GM19455 (cell line): Measurements from ENCODE around the gene MSS51.

Source experiments
- ATAC-seq: cut with Tn5 transposase; IDR thresholded peaks from one replicate; pipeline ENCODE4 v1.9.1; 2021; ENCODE audit not compliant: unreplicated experiment

MSS51 gene

DNA sequence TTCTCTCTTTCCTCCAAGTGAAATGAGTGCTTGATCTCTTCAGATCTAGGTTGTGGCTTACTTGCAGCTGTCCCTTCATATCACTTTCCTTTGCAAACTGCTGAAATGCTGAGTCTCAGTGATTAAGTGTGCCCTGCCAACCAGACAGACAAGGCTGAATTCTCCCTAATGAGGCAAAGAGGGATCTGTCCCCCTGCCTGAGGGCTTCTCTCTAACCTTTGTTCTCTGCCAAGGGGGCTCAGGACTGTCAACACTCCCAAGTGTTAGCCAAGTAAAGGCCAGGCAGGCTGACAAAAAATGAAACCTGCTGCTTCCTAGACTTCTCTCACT is at the start of gene MSS51:
Gene MSS51 (minus strand): TSS at position 24 of the 330 bp plus-strand sequence. CDS start 5,277 bp downstream, outside the sequence.
- no peak for ATAC-seq

- no peak for ATAC-seq
Observed at GRCh38 chr10:73480158-73480557, 46.8 kb upstream of the MSS51 start.

- ATAC-seq: no peak
Observed at GRCh38 chr10:73478636-73479035, 45.3 kb upstream of the MSS51 start.

- ATAC-seq: no peak
Observed at GRCh38 chr10:73471226-73471625, 37.9 kb upstream of the MSS51 start.

GRCh38 chr10:73469579-73469978 is 36.2 kb upstream of the MSS51 start:
- no peak for ATAC-seq

- ATAC-seq: no peak
Observed at GRCh38 chr10:73467206-73467605, 33.8 kb upstream of the MSS51 start.

GRCh38 chr10:73465978-73466726 is 32.8 kb upstream of the MSS51 start:
- ATAC-seq: no peak

GRCh38 chr10:73460897-73461296 is 27.5 kb upstream of the MSS51 start:
- no peak for ATAC-seq

- ATAC-seq: no peak
Observed at GRCh38 chr10:73459683-73460314, 26.4 kb upstream of the MSS51 start.

DNA sequence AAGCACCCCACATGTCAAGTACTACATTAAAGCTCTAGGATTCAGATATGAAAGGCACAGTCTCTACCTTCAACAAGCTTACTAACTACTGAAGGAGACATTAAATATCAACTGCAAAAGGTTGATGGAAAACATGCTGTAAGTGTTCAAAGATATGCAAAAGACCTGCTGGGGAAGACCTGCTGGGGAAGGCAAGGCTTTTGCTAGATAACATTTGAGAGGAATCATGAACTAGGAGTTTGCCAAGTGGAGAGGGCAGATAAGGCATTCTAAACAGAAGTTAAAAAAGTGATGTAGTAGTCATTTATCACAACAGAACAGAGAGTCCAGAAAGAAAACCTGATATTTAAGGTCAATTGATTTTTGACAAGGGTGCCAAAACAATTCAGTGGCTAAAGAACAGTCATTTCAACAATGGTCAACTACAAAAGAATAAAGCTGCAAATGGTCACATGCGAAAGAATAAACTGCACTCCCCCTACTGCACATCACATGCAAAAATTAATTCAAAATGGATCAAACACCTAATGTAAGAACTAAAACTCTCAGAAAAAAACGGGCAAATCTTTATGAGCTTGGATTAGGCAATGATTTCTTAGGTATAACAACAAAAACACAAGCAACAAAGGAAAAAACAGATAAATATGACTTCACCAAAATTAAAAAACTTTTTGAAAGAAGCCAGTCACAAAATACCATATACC is 23.0 kb upstream of the MSS51 start:
- no peak for ATAC-seq

GRCh38 chr10:73449113-73449512 is 15.8 kb upstream of the MSS51 start:
- no peak for ATAC-seq

DNA sequence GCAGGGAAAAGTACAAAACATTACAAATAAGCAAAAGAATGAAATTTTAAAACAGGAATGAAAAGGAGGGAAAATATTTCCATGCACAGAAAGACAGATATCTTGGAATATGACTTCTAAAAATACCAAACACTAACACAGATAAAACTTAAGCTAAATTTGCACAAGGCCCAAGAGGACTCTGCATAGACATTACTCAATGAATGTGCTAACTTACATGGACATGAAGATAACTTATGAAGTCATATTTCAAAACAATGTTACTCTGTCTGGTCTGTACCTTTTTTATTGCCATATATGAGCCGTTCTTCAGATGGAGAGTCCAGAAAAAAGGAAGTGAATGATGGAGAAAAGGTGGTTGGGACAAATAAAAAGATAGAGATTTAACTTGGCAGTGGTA is 15.0 kb upstream of the MSS51 start:
- no peak for ATAC-seq

GRCh38 chr10:73446926-73447325 is 13.6 kb upstream of the MSS51 start:
- ATAC-seq: no peak

- ATAC-seq: no peak
Observed at GRCh38 chr10:73444457-73444856, 11.1 kb upstream of the MSS51 start.

DNA sequence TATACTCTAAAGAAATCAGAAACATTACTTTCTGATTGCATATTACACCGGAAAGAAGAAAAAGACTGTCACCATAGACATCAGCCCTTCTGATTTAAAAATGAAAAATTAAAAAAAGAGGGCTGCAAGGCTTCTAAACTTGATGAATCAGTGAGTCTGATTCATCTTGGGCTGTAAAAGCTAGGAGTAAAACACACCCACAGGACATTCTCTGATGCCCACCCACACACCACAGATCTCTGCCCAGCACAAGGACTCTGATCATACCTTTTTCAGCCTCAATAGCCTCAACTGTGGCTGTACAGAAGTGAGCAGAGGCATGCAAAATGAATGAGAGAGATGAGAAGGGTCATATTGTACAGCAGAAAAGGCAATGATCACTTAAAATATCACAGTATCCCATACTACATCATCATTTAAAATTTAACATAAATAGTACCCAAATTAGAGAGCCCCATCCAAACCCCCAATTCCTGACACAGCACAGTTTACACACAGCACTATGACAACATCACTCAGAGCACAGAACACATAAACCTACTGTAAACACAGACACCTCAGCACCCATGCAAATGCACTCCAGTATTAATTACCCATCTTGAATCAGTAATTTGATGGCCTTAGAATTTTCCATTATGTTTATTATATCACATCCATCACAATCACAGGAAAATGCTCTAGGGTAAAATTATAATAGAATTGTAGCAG is 6.4 kb upstream of the MSS51 start:
- ATAC-seq: no peak

DNA sequence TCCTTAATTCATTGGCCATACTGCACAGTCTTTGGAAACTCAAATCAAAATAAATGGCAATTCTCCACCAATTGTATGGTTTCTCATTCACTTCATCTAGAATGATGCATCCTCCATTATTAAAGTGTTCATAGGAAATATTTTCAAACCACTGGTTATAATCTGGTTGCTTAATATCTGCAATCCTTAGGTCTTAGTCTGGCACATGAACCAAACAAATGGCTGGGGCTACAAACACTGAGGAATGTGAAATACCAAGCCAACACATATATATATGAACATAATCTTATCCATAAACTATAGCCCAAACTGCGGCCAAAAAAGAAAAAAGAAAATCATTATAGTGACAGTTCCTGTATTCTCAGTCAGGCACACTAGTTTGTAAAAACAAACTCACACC is 5.7 kb upstream of the MSS51 start:
- ATAC-seq: no peak

- ATAC-seq: no peak
Observed at GRCh38 chr10:73432646-73433537, 469 bp downstream of the MSS51 start.

DNA sequence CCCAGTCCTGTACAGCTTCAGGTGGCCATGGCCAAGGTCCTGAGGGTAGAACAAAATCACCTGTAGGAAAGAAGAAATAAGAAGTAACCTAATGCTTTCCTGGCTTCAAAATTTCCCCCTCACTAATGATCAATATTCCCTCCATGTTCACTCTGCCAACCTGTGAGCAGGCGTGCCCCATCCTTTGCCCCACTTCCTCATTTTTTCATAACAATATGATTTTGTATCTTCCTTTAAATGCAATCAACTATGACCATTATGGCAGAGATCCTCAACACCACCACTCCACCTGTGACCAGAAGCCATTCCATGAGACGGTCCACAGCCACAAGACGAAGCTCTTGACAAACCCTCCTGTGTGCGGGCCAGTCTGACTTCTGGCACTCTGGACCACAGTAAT is 7.0 kb downstream of the MSS51 start:
- ATAC-seq: no peak

- no peak for ATAC-seq
Observed at GRCh38 chr10:73424478-73424877, 8.9 kb downstream of the MSS51 start.

DNA sequence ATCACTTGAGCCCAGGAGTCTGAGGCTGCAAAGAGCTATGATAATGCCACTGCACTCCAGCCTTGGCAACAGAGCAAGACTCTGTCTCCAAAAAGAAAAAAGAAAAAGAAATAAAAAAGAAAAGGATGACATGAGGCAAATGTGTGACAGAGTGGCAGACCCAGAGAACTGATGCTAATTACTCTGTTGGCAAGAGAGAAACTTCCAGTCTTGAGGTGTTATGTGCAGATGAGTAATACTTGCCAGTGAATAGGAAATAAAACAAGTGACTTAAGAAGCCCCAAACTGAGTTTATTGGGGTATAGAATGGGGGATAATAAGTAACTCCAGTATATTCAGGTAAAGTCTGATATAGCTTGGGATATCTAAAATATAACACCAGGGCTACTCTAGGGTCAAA is 10.1 kb downstream of the MSS51 start:
- no peak for ATAC-seq

DNA sequence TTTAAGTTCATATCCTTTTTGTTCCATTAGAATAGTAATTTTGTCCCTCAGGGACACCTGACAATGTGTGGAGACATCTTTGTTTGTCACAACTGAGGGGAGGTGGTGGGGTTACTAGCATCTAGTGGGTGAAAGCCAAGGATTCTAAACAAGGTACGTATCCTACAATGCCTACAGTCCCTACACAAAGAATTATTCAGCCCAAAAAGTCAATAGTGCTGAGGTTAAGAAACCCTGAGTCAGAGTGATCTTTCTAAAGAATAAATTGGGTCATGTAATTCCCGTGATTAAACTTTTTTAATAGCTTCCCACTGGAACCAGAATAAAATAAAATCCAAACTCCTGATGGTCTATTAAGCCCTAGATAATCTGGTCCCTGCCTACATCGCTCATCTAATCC is 16.8 kb downstream of the MSS51 start:
- ATAC-seq: no peak
